Common myeloid progenitor, CD34-positive (primary cell): ENCODE data around the gene IFT25.

Source experiments
- CTCF ChIA-PET: fragments of 350-600 bp; sonication (Branson Sonifier 250); formaldehyde crosslinking; loops from one replicate; lab custom pipeline; 2021; ENCODE audit warnings: antibody characterized with exemption; lab: Charles Lee
- POLR2A ChIA-PET: fragments of 350-600 bp; sonication (Branson Sonifier 250); formaldehyde crosslinking; loops from one replicate; lab custom pipeline; 2021; ENCODE audit warnings: antibody characterized with exemption; lab: Charles Lee
- DNase-seq, 3 donors: peaks; one replicate each; pipeline versions ENCODE4 v3.0.0 to v3.0.0-alpha.2; 2013
- H3K27ac ChIP-seq, 2 experiments: 1 replicate in 1 of 2; 2 replicates in 1 of 2; pipeline ENCODE4 v1.7.0; 2013; ENCODE audit warnings: inconsistent platforms in 2 of 2, low read length in 2 of 2, mild to moderate bottlenecking in 2 of 2, low read depth in 1 of 2, moderate library complexity in 1 of 2; ENCODE audit not compliant: severe bottlenecking in 2 of 2, insufficient read depth in 1 of 2, poor library complexity in 1 of 2
- H3K27me3 ChIP-seq, 5 experiments: replicated peaks in 2 of 5; 1 replicate in 3 of 5; 2 replicates in 2 of 5; pipeline versions ENCODE4 v1.6.1 to v1.7.0; 2013; ENCODE audit warnings: low read length in 4 of 5, mild to moderate bottlenecking in 2 of 5, moderate library complexity in 2 of 5, inconsistent platforms in 1 of 5; ENCODE audit not compliant: insufficient read depth in 5 of 5, control insufficient read depth in 4 of 5
- H3K36me3 ChIP-seq, 4 experiments: 1 replicate in 2 of 4; 2 replicates in 2 of 4; pipeline versions ENCODE4 v1.6.1 to v1.7.0; 2013; ENCODE audit warnings: low read length in 3 of 4, control low read depth in 1 of 4, mild to moderate bottlenecking in 1 of 4; ENCODE audit not compliant: control insufficient read depth in 4 of 4, insufficient read depth in 4 of 4
- H3K4me1 ChIP-seq, 4 experiments: 1 replicate in 3 of 4; 2 replicates in 1 of 4; pipeline versions ENCODE4 v1.6.1 to v1.7.1; 2013; ENCODE audit warnings: low read length in 3 of 4, mild to moderate bottlenecking in 3 of 4, control low read depth in 1 of 4, inconsistent platforms in 1 of 4, moderate library complexity in 1 of 4; ENCODE audit not compliant: control insufficient read depth in 4 of 4, insufficient read depth in 4 of 4; ENCODE audit errors: control extremely low read depth in 1 of 4
- H3K4me3 ChIP-seq, 7 experiments: 1 replicate in 4 of 7; 2 replicates in 3 of 7; pipeline versions ENCODE4 v1.5.1 to v1.7.0; 2013; ENCODE audit warnings: mild to moderate bottlenecking in 7 of 7, low read length in 6 of 7, moderate library complexity in 6 of 7, inconsistent platforms in 2 of 7, low read depth in 2 of 7, control low read depth in 1 of 7; ENCODE audit not compliant: insufficient read depth in 4 of 7, control insufficient read depth in 1 of 7; ENCODE audit errors: extremely low read depth in 1 of 7
- H3K9me3 ChIP-seq, 5 experiments: 1 replicate in 4 of 5; 2 replicates in 1 of 5; pipeline versions ENCODE4 v1.6.1 to v1.7.1; 2013; ENCODE audit warnings: low read length in 4 of 5, mild to moderate bottlenecking in 2 of 5, inconsistent platforms in 1 of 5, low read depth in 1 of 5, moderate library complexity in 1 of 5; ENCODE audit not compliant: control insufficient read depth in 4 of 5, insufficient read depth in 2 of 5; ENCODE audit errors: control extremely low read depth in 1 of 5
- WGBS: methylation state at CpG from one replicate; pipeline ENCODE4 v1.1.5; 2013; ENCODE audit not compliant: insufficient coverage; 5-methylcytosine and 5-hydroxymethylcytosine counted together

The IFT25 gene

GRCh38 chr1:53968125-53968513, 22.6 kb upstream of the IFT25 start:
- CTCF ChIA-PET: interaction anchor here (1.0 kb wide), 1 partner anchor 96 kb away, joined by 3 read pairs; no protein-coding TSS in a partner anchor
- Histone ChIP-seq H3K27ac (no peak overlapping the region), H3K9me3 (no peaks in the 10 kb centered on the region), H3K4me3 (no peak overlapping the region), H3K4me1 (peaks cover 0 to 4% (median 0%) of the 10 kb centered on the region in 4 experiments), H3K36me3 (peaks cover 4 to 43% (median 21%) of the 10 kb centered on the region in 4 experiments), H3K27me3 (no peaks in the 10 kb centered on the region)
- DNase-seq: no peak
- WGBS: 100% methylated on average over 2 of the region's 2 CpGs
- POLR2A ChIA-PET: no interaction called here

- H3K4me3 ChIP-seq: no peak overlapping the region
- no peak overlapping the region for H3K27ac ChIP-seq
- WGBS: 93% methylated on average over 6 of the region's 7 CpGs
- H3K27me3 ChIP-seq: no peaks in the 10 kb centered on the region
- ChIA-PET POLR2A (no interaction called here), CTCF (interaction anchor here (1.0 kb wide), 1 partner anchor 95 kb away, joined by 3 read pairs; no protein-coding TSS in a partner anchor)
- H3K9me3 ChIP-seq: no peaks in the 10 kb centered on the region
- H3K4me1 ChIP-seq: peaks cover 0 to 4% (median 0%) of the 10 kb centered on the region in 4 experiments
- H3K36me3 ChIP-seq: peaks cover 4 to 48% (median 27%) of the 10 kb centered on the region in 4 experiments
- DNase-seq: no peak
Observed at GRCh38 chr1:53967409-53968124, 22.1 kb upstream of the IFT25 start.

GRCh38 chr1:53966794-53967193, 21.3 kb upstream of the IFT25 start:
- DNase-seq: no peak
- 100% methylated on average over 3 of the region's 3 CpGs for WGBS
- H3K36me3 ChIP-seq: peaks cover 10 to 55% (median 34%) of the 10 kb centered on the region in 4 experiments
- ChIA-PET POLR2A (no interaction called here), CTCF (no interaction called here)
- H3K27ac ChIP-seq: no peak overlapping the region
- H3K4me3 ChIP-seq: no peak overlapping the region
- no peaks in the 10 kb centered on the region for H3K9me3 ChIP-seq
- H3K27me3 ChIP-seq: no peaks in the 10 kb centered on the region
- peaks cover 0 to 4% (median 0%) of the 10 kb centered on the region in 4 experiments for H3K4me1 ChIP-seq

GRCh38 chr1:53964109-53964508, 18.6 kb upstream of the IFT25 start:
- POLR2A ChIA-PET: no interaction called here
- CTCF ChIA-PET: interaction anchor here (1.0 to 1.4 kb wide), 3 partner anchors 12 to 104 kb away, joined by 3 to 4 read pairs (median 3); no protein-coding TSS in a partner anchor
- no peaks in the 10 kb centered on the region for H3K27me3 ChIP-seq
- no peak overlapping the region for H3K27ac ChIP-seq
- H3K9me3 ChIP-seq: no peaks in the 10 kb centered on the region
- no peak for DNase-seq
- 63% methylated on average over 5 of the region's 5 CpGs for WGBS
- peaks cover 10 to 69% (median 39%) of the 10 kb centered on the region in 4 experiments for H3K36me3 ChIP-seq
- H3K4me1 ChIP-seq: peaks cover 0 to 4% (median 0%) of the 10 kb centered on the region in 4 experiments
- no peak overlapping the region for H3K4me3 ChIP-seq

- Histone ChIP-seq H3K27ac (no peak overlapping the region), H3K36me3 (peaks cover 10 to 65% (median 38%) of the 10 kb centered on the region in 4 experiments), H3K4me1 (peaks cover 0 to 4% (median 0%) of the 10 kb centered on the region in 4 experiments), H3K27me3 (no peaks in the 10 kb centered on the region), H3K9me3 (no peaks in the 10 kb centered on the region), H3K4me3 (no peak overlapping the region)
- ChIA-PET POLR2A (no interaction called here), CTCF (interaction anchor here (1.0 to 1.8 kb wide), 4 partner anchors 11 to 103 kb away, joined by 3 to 6 read pairs (median 4); no protein-coding TSS in a partner anchor)
- DNase-seq: no peak
- WGBS: 67% methylated on average over 4 of the region's 4 CpGs
Observed at GRCh38 chr1:53963460-53963859, 18.0 kb upstream of the IFT25 start.

- POLR2A ChIA-PET: no interaction called here
- H3K27me3 ChIP-seq: no peaks in the 10 kb centered on the region
- 81% methylated on average over 2 of the region's 4 CpGs for WGBS
- no peak overlapping the region for H3K4me3 ChIP-seq
- no peaks in the 10 kb centered on the region for H3K9me3 ChIP-seq
- CTCF ChIA-PET: interaction anchor here (1.8 to 5.3 kb wide), 2 partner anchors 13 to 102 kb away, joined by 6 to 93 read pairs; no protein-coding TSS in a partner anchor
- no peak overlapping the region for H3K27ac ChIP-seq
- H3K4me1 ChIP-seq: peaks cover 0 to 4% (median under 1%) of the 10 kb centered on the region in 4 experiments
- H3K36me3 ChIP-seq: peaks cover 8 to 64% (median 35%) of the 10 kb centered on the region in 4 experiments
- no peak for DNase-seq
Observed at GRCh38 chr1:53962395-53962794, 16.9 kb upstream of the IFT25 start.
